Fibroblast of skin of abdomen (primary cell): Measurements from ENCODE around the gene DAO.

Source experiments
- DNase-seq: peaks from one replicate; pipeline ENCODE4 v3.0.0-alpha.2; 2013

Gene DAO

GRCh38 chr12:108928695-108929094, 48.8 kb downstream of the DAO start:
- no peak for DNase-seq

GRCh38 chr12:108930155-108930554, 50.3 kb downstream of the DAO start:
- no peak for DNase-seq

GRCh38 chr12:108930756-108931155, 50.9 kb downstream of the DAO start:
- no peak for DNase-seq

- DNase-seq, result no peak
Measured at GRCh38 chr12:108933949-108934348, 54.1 kb downstream of the DAO start.

GRCh38 chr12:108935159-108935763, 55.4 kb downstream of the DAO start:
- DNase-seq, result no peak

GRCh38 chr12:108938247-108938924, 58.5 kb downstream of the DAO start:
- DNase-seq, result no peak

GRCh38 chr12:108939594-108939993, 59.7 kb downstream of the DAO start:
- DNase-seq, result no peak

- no peak for DNase-seq
Measured at GRCh38 chr12:108940138-108940537, 60.2 kb downstream of the DAO start.

- no peak for DNase-seq
Measured at GRCh38 chr12:108947097-108947496, 67.2 kb downstream of the DAO start.

- no peak for DNase-seq
Measured at GRCh38 chr12:108948367-108948766, 68.5 kb downstream of the DAO start.

- no peak for DNase-seq
Measured at GRCh38 chr12:108949976-108950375, 70.1 kb downstream of the DAO start.
